ENCODE data around the gene COQ3.

Gene COQ3

GRCh38 chr6:99393698-99394531 lies at the start of gene COQ3:
COQ3 (minus strand) TSS chr6:99394195; CDS start chr6:99394179, 16 bp downstream.
- peak; percentile 64 to 94 (median 72) for DNase-seq
- intact Hi-C loops (cut with DNase I) = loop anchor here (2.0 to 5.0 kb wide), 2 partner anchors 31 to 62 kb away; partner anchors contain the start of gene PNISR

GRCh38 chr6:99434702-99435530 lies 40.9 kb upstream of the COQ3 start:
- intact Hi-C loops (cut with DNase I) = no loop called here
- no peak for DNase-seq

GRCh38 chr6:99432877-99433276 lies 38.9 kb upstream of the COQ3 start:
- no peak for DNase-seq
- intact Hi-C loops (cut with DNase I) = no loop called here

- intact Hi-C loops (cut with DNase I) = no loop called here
Observed at GRCh38 chr6:99431901-99432300, 37.9 kb upstream of the COQ3 start.

GRCh38 chr6:99427988-99428387 lies 34.0 kb upstream of the COQ3 start:
- DNase-seq = no peak
- intact Hi-C loops (cut with DNase I) = loop anchor here (5.0 to 10.0 kb wide), 2 partner anchors 87 to 96 kb away; partner anchors contain the start of gene USP45

More at GRCh38 chr6:99431901-99432300, 37.9 kb upstream of the COQ3 start:
- no peak for DNase-seq

GRCh38 chr6:99426451-99426757 lies 32.4 kb upstream of the COQ3 start:
- intact Hi-C loops (cut with DNase I) = loop anchor here (5.0 to 10.0 kb wide), 2 partner anchors 88 to 94 kb away; partner anchors contain the start of gene USP45
- no peak for DNase-seq

GRCh38 chr6:99425647-99426450 lies 31.9 kb upstream of the COQ3 start:
- intact Hi-C loops (cut with DNase I) = loop anchor here (2.0 to 10.0 kb wide), 3 partner anchors 33 to 94 kb away; partner anchors contain the start of gene USP45
- DNase-seq = peak; percentile 61 to 94 (median 81)

- DNase-seq = peak; percentile 69 to 97 (median 86)
- intact Hi-C loops (cut with DNase I) = loop anchor here (2.0 to 10.0 kb wide), 3 partner anchors 32 to 93 kb away; partner anchors contain the start of gene USP45
Observed at GRCh38 chr6:99424761-99425646, 31.0 kb upstream of the COQ3 start, which contains the start of gene PNISR. PNISR (minus strand) TSS chr6:99425308; CDS start chr6:99414659, 10,649 bp downstream.

GRCh38 chr6:99424022-99424421 lies 30.0 kb upstream of the COQ3 start:
- intact Hi-C loops (cut with DNase I) = loop anchor here (2.0 to 10.0 kb wide), 2 partner anchors 31 to 91 kb away; partner anchors contain the start of gene USP45
- no peak for DNase-seq

- DNase-seq = no peak
- intact Hi-C loops (cut with DNase I) = loop anchor here (10.0 kb wide), 1 partner anchor 92 kb away; the partner anchor contains the start of gene USP45
Observed at GRCh38 chr6:99422912-99423311, 28.9 kb upstream of the COQ3 start.

GRCh38 chr6:99416892-99417767 lies 23.1 kb upstream of the COQ3 start:
- DNase-seq = no peak
- intact Hi-C loops (cut with DNase I) = no loop called here

- DNase-seq = no peak
- intact Hi-C loops (cut with DNase I) = no loop called here
Observed at GRCh38 chr6:99416226-99416625, 22.2 kb upstream of the COQ3 start.

- DNase-seq = no peak
- intact Hi-C loops (cut with DNase I) = no loop called here
Observed at GRCh38 chr6:99415446-99415845, 21.5 kb upstream of the COQ3 start.

- intact Hi-C loops (cut with DNase I) = no loop called here
- DNase-seq = no peak
Observed at GRCh38 chr6:99412065-99412464, 18.1 kb upstream of the COQ3 start.

- DNase-seq = no peak
- intact Hi-C loops (cut with DNase I) = no loop called here
Observed at GRCh38 chr6:99409672-99410071, 15.7 kb upstream of the COQ3 start.

- intact Hi-C loops (cut with DNase I) = no loop called here
- DNase-seq = no peak
Observed at GRCh38 chr6:99407076-99407475, 13.1 kb upstream of the COQ3 start.

- DNase-seq = no peak
- intact Hi-C loops (cut with DNase I) = no loop called here
Observed at GRCh38 chr6:99402448-99402847, 8.5 kb upstream of the COQ3 start.

GRCh38 chr6:99397287-99397686 lies 3.3 kb upstream of the COQ3 start:
- no peak for DNase-seq
- intact Hi-C loops (cut with DNase I) = no loop called here

Measured in posterior cingulate gyrus (tissue), 11 donors.